GM04504 (cell line): ENCODE results near the gene LRP10.
A peak's percentile ranks its signal among the peaks of the same experiment; 100 is the strongest.
"Not testable (repeated sequence)": the region's sequence is repeated elsewhere in the genome, so short reads cannot be mapped to it uniquely, and the experiment has no call there.

Source experiments
- DNase-seq: peaks from one replicate; pipeline ENCODE4 v3.0.0-alpha.2; 2012; ENCODE audit warnings: low read depth

LRP10 gene

GRCh38 chr14:22871224-22872032 lies at the start of gene LRP10:
TSS of gene LRP10 (plus strand) at chr14:22871740. CDS start at chr14:22872304, 564 bp downstream.
- DNase-seq, result no peak

DNA sequence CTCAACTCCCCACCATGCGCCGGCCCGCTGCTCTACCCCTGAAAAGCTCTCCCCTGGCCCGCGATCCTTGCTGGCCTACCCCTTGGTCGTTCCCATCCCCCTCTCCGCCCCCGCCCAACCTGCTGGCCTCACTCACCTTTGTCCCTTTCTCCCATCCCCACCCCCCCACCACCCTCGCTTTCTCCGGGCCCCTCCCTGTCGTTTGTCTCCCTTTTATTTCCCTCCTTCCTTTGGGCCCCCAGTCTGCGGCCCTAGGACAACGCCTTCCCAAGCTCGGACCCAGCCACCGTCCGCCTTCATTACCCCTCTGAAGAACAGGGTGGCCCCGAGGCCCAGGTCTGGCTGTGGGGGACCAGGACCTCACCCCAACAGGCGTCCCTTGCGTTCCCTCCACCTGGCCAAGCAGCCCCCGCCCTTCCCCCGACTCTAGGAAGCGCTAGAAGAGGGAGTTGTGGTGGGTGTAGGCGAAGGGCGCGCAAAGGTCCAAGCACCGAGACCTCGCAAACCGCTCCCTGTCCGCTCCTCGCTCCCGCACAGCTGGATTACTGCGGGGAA lies 49.4 kb upstream of the LRP10 start:
- DNase-seq, result no peak

DNA sequence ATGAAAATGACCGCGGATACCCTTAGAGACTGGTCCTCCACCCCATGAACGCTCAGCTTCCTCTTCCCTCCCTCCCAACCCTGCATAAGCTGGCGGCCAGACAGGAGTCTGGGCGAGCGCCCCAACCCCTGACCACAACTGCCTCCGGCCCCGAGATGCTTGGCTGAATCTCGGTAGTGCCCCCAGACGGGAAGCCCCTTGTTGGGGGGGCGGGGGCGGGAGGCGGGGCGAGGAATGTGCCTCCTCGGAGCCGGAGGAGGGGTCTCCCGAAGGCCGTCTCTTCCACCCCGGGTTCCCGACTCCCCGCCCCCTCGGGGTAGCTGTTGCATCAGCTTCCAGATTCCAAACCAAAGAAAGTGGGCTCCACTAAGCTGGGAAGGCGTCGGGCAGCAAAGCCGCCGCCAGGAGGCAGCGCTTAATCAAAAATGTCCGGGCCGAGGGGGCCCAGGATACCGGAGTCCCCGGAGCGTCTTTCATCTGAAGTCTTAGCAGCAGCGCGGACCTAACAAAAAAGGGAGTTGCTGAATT lies 48.9 kb upstream of the LRP10 start:
- peak; percentile 83 for DNase-seq

GRCh38 chr14:22824711-22825359 lies 46.7 kb upstream of the LRP10 start:
- DNase-seq, result peak; percentile 89

DNA sequence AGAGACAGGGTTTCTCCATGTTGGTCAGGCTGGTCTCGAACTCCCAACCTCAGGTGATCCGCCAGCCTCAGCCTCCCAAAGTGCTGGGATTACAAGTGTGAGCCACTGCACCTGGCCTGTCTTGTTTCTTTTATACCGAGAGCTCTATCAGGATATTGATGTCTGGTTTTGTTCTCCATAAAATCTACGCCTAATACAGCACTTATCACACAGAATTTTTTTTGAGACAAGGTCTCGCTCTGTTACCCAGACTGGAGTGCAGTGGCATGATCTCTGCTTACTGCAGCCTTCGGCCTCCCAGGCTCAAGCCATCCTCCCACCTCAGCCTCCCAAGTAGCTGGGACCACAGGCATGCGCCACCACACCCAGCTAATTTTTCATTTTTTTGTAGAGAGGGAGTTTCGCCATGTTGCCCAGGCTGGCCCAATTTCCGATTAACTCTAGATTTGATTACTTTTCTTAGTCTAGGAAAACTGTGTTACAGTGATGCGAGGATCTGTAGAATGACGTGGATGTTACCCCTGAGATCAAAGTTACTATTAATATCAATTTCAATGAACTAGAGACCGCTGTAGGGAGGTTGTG lies 42.4 kb upstream of the LRP10 start:
- DNase-seq, result not testable (repeated sequence)

DNA sequence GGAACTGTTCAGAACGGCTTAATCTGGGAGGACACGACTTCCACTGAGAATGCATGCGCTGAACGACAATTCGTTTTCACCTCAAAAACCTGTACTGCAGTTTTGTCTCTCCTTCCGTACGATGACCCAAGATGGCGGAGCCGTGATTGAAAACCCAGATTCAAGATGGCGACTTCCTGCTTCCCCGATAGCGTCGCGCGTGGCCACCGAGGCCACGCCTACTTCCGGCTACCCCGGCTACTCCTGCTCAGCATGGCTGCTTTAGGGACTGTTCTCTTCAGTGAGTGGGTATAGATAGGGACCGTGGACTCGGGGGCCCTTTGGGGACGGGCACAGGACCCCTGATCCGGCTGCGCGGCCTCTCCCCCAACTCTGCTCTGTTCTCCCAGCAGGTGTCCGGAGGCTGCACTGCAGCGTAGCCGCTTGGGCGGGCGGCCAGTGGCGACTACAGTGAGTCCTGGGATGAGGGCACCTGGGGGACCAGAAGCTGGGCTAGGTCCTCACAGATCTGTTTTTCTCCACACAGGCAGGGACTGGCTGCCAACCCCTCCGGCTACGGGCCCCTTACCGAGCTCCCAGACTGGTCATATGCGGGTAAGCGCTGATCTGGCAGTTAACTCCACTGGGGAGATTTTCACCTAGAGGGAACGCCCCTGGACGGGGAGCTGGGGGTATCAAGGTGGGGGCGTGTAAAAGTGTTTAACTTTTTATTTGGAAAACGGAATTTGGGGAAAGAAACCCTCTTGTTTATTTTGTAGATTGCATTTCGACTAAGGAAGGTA lies 41.7 kb upstream of the LRP10 start, which contains the start of gene MRPL52:
MRPL52 (plus strand) TSS at position 227 of the 782 bp plus-strand sequence; CDS start at position 253, 26 bp downstream.
- DNase-seq, result peak; percentile 72

- DNase-seq, result no peak
Observed at GRCh38 chr14:22830443-22831010, 41.0 kb upstream of the LRP10 start.

GRCh38 chr14:22835505-22835904 lies 36.0 kb upstream of the LRP10 start:
- DNase-seq, result no peak

GRCh38 chr14:22836301-22837113 lies 35.0 kb upstream of the LRP10 start, which contains the start of gene MMP14:
TSS of gene MMP14 (plus strand) at chr14:22836585. CDS start at chr14:22836818, 233 bp downstream.
- peak; percentile 89 for DNase-seq

DNA sequence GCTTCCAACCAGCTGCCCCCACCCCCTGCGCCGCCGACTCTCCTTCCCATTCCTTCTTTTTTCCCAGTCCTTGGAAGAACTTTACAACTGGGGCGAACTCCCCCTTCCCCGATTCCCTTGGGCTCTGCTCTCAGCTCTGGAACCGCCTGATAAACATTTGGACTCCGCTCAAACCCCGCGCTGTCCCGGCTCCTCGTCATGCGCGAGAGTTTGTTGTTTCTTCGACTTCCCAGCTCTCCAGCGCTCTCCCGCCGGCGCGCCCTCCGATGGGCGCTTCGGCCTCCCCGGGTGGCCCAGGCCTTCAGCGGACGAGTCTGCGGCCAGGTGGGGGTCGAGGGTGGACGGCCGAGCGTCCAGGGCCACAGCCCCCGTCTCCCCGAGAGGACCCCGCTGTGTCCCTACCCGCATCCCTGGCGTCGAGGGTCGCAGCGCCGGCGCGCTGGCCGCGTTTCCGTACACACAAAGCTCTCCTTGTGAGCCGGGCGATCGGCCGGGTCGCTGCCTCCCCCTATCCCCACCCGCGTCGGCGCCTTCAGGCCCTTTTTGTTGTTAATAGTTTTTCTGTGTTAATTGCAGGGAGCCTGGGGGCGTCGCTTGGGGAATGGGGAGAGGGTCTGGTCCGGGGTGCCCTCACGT lies 34.3 kb upstream of the LRP10 start:
- no peak for DNase-seq

- no peak for DNase-seq
Observed at GRCh38 chr14:22837750-22838538, 33.6 kb upstream of the LRP10 start.

GRCh38 chr14:22838631-22839041 lies 32.9 kb upstream of the LRP10 start:
- no peak for DNase-seq

- no peak for DNase-seq
Observed at GRCh38 chr14:22839159-22839779, 32.3 kb upstream of the LRP10 start.

GRCh38 chr14:22841311-22841710 lies 30.2 kb upstream of the LRP10 start:
- DNase-seq, result no peak

DNA sequence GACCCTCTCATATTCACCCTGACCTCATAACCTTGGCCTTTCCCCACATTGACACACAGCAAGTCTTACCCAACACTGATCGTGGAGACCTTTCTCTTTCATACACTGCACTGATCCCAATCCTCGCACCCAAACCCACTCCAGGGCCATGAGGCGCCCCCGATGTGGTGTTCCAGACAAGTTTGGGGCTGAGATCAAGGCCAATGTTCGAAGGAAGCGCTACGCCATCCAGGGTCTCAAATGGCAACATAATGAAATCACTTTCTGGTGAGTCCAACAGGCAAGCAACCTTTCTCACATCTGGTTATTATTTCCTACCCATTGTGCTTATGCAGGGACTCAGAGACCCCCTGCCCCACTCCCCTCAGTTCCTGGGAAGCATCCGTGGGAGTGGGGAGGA lies 29.8 kb upstream of the LRP10 start:
- DNase-seq, result no peak

DNA sequence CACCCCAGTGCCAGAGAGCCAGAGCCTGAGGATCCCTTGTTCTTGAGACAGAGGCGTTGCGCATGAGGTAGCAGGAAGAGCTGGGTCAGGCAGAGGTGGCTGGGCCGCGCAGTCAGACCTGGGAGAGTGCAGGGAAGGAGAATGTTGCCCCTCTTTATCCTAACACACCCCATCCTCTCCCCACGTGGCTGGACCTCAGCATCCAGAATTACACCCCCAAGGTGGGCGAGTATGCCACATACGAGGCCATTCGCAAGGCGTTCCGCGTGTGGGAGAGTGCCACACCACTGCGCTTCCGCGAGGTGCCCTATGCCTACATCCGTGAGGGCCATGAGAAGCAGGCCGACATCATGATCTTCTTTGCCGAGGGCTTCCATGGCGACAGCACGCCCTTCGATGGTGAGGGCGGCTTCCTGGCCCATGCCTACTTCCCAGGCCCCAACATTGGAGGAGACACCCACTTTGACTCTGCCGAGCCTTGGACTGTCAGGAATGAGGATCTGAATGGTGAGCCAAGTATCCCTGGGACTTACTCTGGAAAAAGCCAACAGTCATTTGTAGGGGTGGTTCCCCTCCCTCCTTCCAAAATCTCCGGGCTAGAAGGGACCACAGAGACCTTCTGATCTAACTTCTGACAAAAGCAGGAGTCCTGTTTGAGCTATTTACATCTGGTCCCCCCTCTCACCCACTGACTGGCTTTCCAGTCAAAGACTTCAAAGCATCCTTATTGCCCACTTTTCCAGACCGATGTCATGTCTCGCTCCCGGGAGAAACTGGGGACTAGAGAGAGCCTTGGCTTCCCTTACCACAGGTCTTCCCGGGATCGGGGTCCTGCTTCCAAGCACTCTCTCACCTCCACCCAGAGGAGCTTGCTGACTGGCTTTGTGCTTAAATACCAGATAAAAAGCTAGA lies 29.1 kb upstream of the LRP10 start:
- DNase-seq, result no peak
